Hepatocyte (in vitro differentiated cells): Measurements from ENCODE around the gene PITX1.

Experiments
- EZH2 ChIP-seq: fragments of 200-600 bp; sonication (generic); IDR thresholded peaks from 2 replicates; pipeline ENCODE4 v1.6.1; 2016; ENCODE audit warnings: antibody characterized with exemption, mild to moderate bottlenecking, borderline replicate concordance
- EZH2phosphoT487 ChIP-seq: fragments of 200-600 bp; sonication (generic); IDR thresholded peaks from one replicate; pipeline ENCODE4 v1.6.1; 2018; ENCODE audit warnings: antibody characterized with exemption, mild to moderate bottlenecking, low read depth, moderate library complexity; ENCODE audit not compliant: unreplicated experiment, severe bottlenecking
- TF ChIP-seq, protein P1 (sequence below): fragments of 200-600 bp; sonication (generic); IDR thresholded peaks from 2 replicates; pipeline ENCODE4 v1.5.1; 2016; ENCODE audit warnings: antibody characterized with exemption, mild to moderate bottlenecking; ENCODE audit not compliant: poor library complexity

DNA sequence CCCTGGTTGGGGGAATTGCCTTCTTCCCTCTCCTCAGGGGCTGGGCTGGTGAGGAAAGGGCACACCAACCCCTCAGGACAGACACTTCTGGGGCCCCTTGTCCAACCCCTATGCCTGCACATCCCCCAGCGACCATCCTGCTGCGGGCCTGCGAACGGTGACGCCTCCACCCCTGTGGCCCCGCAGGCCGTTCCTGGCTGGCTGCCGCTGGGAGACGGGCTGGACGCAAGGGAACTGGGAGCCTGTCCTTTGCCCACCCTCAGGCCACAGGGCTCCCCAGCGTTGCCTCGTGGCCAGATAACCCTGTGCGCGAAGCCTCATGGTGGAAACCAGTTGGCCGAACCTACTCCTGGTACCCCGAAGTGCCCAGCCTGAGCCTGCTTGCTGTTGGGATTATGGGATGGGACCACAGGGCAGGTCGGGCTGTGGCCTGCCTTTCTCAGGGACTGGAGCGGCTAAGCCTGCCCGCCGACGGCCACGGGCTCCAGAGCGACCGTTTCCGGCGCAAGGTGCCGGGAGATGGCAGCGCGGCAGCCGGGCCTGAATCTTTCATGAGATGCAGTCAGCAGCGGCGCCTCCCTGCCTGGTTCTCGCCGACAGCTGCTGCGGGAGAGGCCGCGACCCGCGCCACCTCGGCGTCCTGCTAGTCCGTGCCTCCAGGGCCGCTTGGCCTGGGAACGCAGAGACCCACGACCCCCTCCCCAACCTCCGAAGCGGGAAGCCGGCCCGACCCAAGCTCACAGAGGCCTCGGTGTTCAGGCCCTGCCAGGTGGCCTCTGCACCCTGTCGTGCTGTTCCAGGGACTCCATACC lies 6.5 kb upstream of the PITX1 start:
- TF ChIP-seq EZH2 = peak; percentile 34
- TF ChIP-seq, protein P1, sequence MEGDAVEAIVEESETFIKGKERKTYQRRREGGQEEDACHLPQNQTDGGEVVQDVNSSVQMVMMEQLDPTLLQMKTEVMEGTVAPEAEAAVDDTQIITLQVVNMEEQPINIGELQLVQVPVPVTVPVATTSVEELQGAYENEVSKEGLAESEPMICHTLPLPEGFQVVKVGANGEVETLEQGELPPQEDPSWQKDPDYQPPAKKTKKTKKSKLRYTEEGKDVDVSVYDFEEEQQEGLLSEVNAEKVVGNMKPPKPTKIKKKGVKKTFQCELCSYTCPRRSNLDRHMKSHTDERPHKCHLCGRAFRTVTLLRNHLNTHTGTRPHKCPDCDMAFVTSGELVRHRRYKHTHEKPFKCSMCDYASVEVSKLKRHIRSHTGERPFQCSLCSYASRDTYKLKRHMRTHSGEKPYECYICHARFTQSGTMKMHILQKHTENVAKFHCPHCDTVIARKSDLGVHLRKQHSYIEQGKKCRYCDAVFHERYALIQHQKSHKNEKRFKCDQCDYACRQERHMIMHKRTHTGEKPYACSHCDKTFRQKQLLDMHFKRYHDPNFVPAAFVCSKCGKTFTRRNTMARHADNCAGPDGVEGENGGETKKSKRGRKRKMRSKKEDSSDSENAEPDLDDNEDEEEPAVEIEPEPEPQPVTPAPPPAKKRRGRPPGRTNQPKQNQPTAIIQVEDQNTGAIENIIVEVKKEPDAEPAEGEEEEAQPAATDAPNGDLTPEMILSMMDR = no peak
- no peak for TF ChIP-seq EZH2phosphoT487
